ENCODE results near the gene UNC5C. TPM values are rescaled to one million over a fixed set of nuclear protein-coding genes. Genes with fewer than 3 reads are reported as not detected.

UNC5C gene
- total RNA-seq, 1 experiment from 2014 or later: 1.0 TPM

GRCh38 chr4:95421869-95422268 is 126.9 kb downstream of the UNC5C start (continued):
- TF ChIP-seq ZNF281 (CRISPR knock-in tag; IDR thresholded peaks at IDR 0.05) (no peak), NFATC4 (CRISPR knock-in tag; IDR thresholded peaks at IDR 0.05) (no peak), GABPB1 (CRISPR knock-in tag; IDR thresholded peaks at IDR 0.05) (no peak), PRRX2 (CRISPR knock-in tag; IDR thresholded peaks at IDR 0.05) (no peak)

- no peak overlapping the region for H3K4me3 Mint-ChIP-seq
- ATAC-seq: no peak
These were observed 131.2 kb downstream of the UNC5C start for GRCh38 chr4:95417531-95417930.

GRCh38 chr4:95415346-95415771 is 133.4 kb downstream of the UNC5C start:
- no peaks in the 10 kb centered on the region for H3K9me3 Mint-ChIP-seq
- ChIA-PET CTCF (no interaction called here), POLR2A (no interaction called here)
- no peak overlapping the region for H3K27ac Mint-ChIP-seq
- no peak for ATAC-seq
- H3K36me3 Mint-ChIP-seq: no peaks in the 10 kb centered on the region
- no peak overlapping the region for H3K4me3 Mint-ChIP-seq
- DNase-seq (ENCODE audit: low spot score): no peak
- H3K4me1 Mint-ChIP-seq: peaks cover 7% of the 10 kb centered on the region
- H3K27me3 Mint-ChIP-seq (ENCODE audit: low read depth): no peaks in the 10 kb centered on the region
- TF ChIP-seq OVOL2 (CRISPR knock-in tag; IDR thresholded peaks at IDR 0.05; ENCODE audit: borderline replicate concordance) (no peak), MYBL2 (CRISPR knock-in tag; IDR thresholded peaks at IDR 0.05) (no peak), ATF1 (CRISPR knock-in tag; IDR thresholded peaks at IDR 0.05) (no peak), SMAD3 (CRISPR knock-in tag; IDR thresholded peaks at IDR 0.05; ENCODE audit: borderline replicate concordance) (no peak), AR (CRISPR knock-in tag; IDR thresholded peaks at IDR 0.05) (no peak), JUN (CRISPR knock-in tag; IDR thresholded peaks at IDR 0.05) (no peak), HMGA2 (CRISPR knock-in tag; IDR thresholded peaks at IDR 0.05) (no peak), ESRRA (CRISPR knock-in tag; IDR thresholded peaks at IDR 0.05; ENCODE audit: borderline replicate concordance) (no peak), MXD4 (CRISPR knock-in tag; IDR thresholded peaks at IDR 0.05; ENCODE audit: borderline replicate concordance) (no peak)

More at GRCh38 chr4:95417531-95417930, 131.2 kb downstream of the UNC5C start:
- Mint-ChIP-seq H3K9me3 (no peaks in the 10 kb centered on the region), H3K27ac (no peak overlapping the region), H3K36me3 (no peaks in the 10 kb centered on the region), H3K4me1 (peaks cover 4% of the 10 kb centered on the region), H3K27me3 (ENCODE audit: low read depth) (no peaks in the 10 kb centered on the region)
- ChIA-PET CTCF (no interaction called here), POLR2A (no interaction called here)
- no peak for DNase-seq (ENCODE audit: low spot score)
- TF ChIP-seq PREB (CRISPR knock-in tag; IDR thresholded peaks at IDR 0.05; ENCODE audit: borderline replicate concordance) (no peak), CBFB (CRISPR knock-in tag; IDR thresholded peaks at IDR 0.05; ENCODE audit: low read depth) (no peak), E2F5 (CRISPR knock-in tag; IDR thresholded peaks at IDR 0.05) (no peak), AR (CRISPR knock-in tag; IDR thresholded peaks at IDR 0.05) (no peak), NR3C1 (CRISPR knock-in tag; conservative IDR thresholded peaks at IDR 0.05; ENCODE audit: low read depth) (no peak), FOXP1 (CRISPR knock-in tag; IDR thresholded peaks at IDR 0.05; ENCODE audit: borderline replicate concordance) (no peak), NR1H2 (CRISPR knock-in tag; IDR thresholded peaks at IDR 0.05) (no peak), ZNF671 (CRISPR knock-in tag; IDR thresholded peaks at IDR 0.05) (no peak), KAT7 (CRISPR knock-in tag; IDR thresholded peaks at IDR 0.05; ENCODE audit: borderline replicate concordance) (no peak)
